HEK293 (cell line): ENCODE results near the gene ERLEC1.
"Not testable (repeated sequence)": the region's sequence is repeated elsewhere in the genome, so short reads cannot be mapped to it uniquely, and the experiment has no call there.

ENCODE experiments used
- CTCF ChIA-PET: fragments of 350-600 bp; formaldehyde crosslinking; extraction: SDS; loops from one replicate; lab custom pipeline; 2021; ENCODE audit warnings: antibody characterized with exemption; lab: Yijun Ruan, JAX
- POLR2A ChIA-PET: fragments of 300-600 bp; formaldehyde crosslinking; extraction: SDS; loops from one replicate; lab custom pipeline; 2020; ENCODE audit warnings: antibody characterized with exemption, inconsistent platforms; lab: Yijun Ruan, JAX
- H3K27ac ChIP-seq: fragments of 200-500 bp; sonication (Bioruptor generic); 2 replicates; pipeline ENCODE4 v1.5.1; 2014; ENCODE audit warnings: low read depth, low read length, control low read depth, inconsistent platforms; ENCODE audit errors: extremely low read depth
- H3K36me3 ChIP-seq, 2 experiments: fragments of 200-500 bp in 1 of 2; sonication (Bioruptor generic) in 1 of 2; 1 replicate in 1 of 2; 2 replicates in 1 of 2; pipeline ENCODE4 v1.5.1; 2014 to 2017; ENCODE audit warnings: inconsistent platforms in 2 of 2, low read length in 2 of 2; ENCODE audit not compliant: control insufficient read depth in 2 of 2, insufficient read depth in 1 of 2
- H3K4me1 ChIP-seq: fragments of 200-500 bp; sonication (Bioruptor generic); 2 replicates; pipeline ENCODE4 v1.5.1; 2014; ENCODE audit warnings: mild to moderate bottlenecking, low read length, inconsistent platforms; ENCODE audit not compliant: control insufficient read depth, insufficient read depth
- H3K4me3 ChIP-seq: 2 replicates; pipeline ENCODE4 v1.5.1; 2011; ENCODE audit warnings: low read depth, mild to moderate bottlenecking, control low read depth, low read length, moderate library complexity
- H3K9me3 ChIP-seq: fragments of 200-500 bp; sonication (Bioruptor generic); 2 replicates; pipeline ENCODE4 v1.5.1; 2014; ENCODE audit warnings: low read depth, low read length, inconsistent platforms; ENCODE audit not compliant: control insufficient read depth, insufficient read depth
- ELK4 ChIP-seq: IDR thresholded peaks from 2 replicates; pipeline ENCODE4 v1.6.1; 2011; ENCODE audit warnings: mild to moderate bottlenecking, low read depth, low read length, borderline replicate concordance
- OVOL3 ChIP-seq: fragments of 450-650 bp; formaldehyde crosslinking; IDR thresholded peaks from 2 replicates; pipeline ENCODE4 v1.5.1; 2016; ENCODE audit warnings: missing biosample characterization, missing genetic modification characterization
- PRDM6 ChIP-seq: fragments of 450-650 bp; formaldehyde crosslinking; IDR thresholded peaks from 2 replicates; pipeline ENCODE4 v1.5.1; 2017; ENCODE audit warnings: missing biosample characterization, missing genetic modification characterization
- ZNF140 ChIP-seq: fragments of 450-650 bp; formaldehyde crosslinking; IDR thresholded peaks from 2 replicates; pipeline ENCODE4 v1.5.1; 2016; ENCODE audit warnings: missing biosample characterization, missing genetic modification characterization
- ZNF18 ChIP-seq: fragments of 450-650 bp; formaldehyde crosslinking; IDR thresholded peaks from 2 replicates; pipeline ENCODE4 v1.5.1; 2016; ENCODE audit warnings: missing biosample characterization, missing genetic modification characterization
- ZNF362 ChIP-seq: fragments of 450-650 bp; formaldehyde crosslinking; IDR thresholded peaks from 2 replicates; pipeline ENCODE4 v1.5.1; 2016; ENCODE audit warnings: missing biosample characterization, missing genetic modification characterization
- ZNF426 ChIP-seq: fragments of 450-650 bp; formaldehyde crosslinking; IDR thresholded peaks from 2 replicates; pipeline ENCODE4 v1.5.1; 2017; ENCODE audit warnings: missing biosample characterization, missing genetic modification characterization, mild to moderate bottlenecking, inconsistent platforms, moderate library complexity
- ZSCAN16 ChIP-seq: fragments of 450-650 bp; formaldehyde crosslinking; IDR thresholded peaks from 2 replicates; pipeline ENCODE4 v1.5.1; 2016; ENCODE audit warnings: missing biosample characterization, missing genetic modification characterization
- ZSCAN5A ChIP-seq: fragments of 450-650 bp; formaldehyde crosslinking; IDR thresholded peaks from 2 replicates; pipeline ENCODE4 v1.5.1; 2016; ENCODE audit warnings: missing biosample characterization, missing genetic modification characterization

The ERLEC1 gene

GRCh38 chr2:53829273-53829979, 42.6 kb downstream of the ERLEC1 start:
- CTCF ChIA-PET: interaction anchor here (0.6 kb wide), 1 partner anchor 89 kb away, joined by 4 read pairs; no protein-coding TSS in a partner anchor
- H3K9me3 ChIP-seq: no peaks in the 10 kb centered on the region
- H3K4me3 ChIP-seq: no peak overlapping the region
- POLR2A ChIA-PET: no interaction called here
- H3K36me3 ChIP-seq: no peaks in the 10 kb centered on the region; a peak in 1 of 3 replicates
- H3K4me1 ChIP-seq: no peaks in the 10 kb centered on the region
- no peak overlapping the region for H3K27ac ChIP-seq
- TF ChIP-seq ZSCAN5A (tag by site-specific recombination) (no peak), ZNF140 (no peak)

- H3K4me3 ChIP-seq, POLR2A ChIA-PET, H3K27ac ChIP-seq, H3K36me3 ChIP-seq, H3K9me3 ChIP-seq, H3K4me1 ChIP-seq: not testable (repeated sequence)
- CTCF ChIA-PET: interaction anchor here (0.6 kb wide), 1 partner anchor 90 kb away, joined by 4 read pairs; no protein-coding TSS in a partner anchor
Observed at GRCh38 chr2:53829980-53830290, 43.1 kb downstream of the ERLEC1 start.

- Histone ChIP-seq H3K4me1 (no peaks in the 10 kb centered on the region), H3K9me3 (no peaks in the 10 kb centered on the region), H3K4me3 (no peak overlapping the region), H3K27ac (no peak overlapping the region), H3K36me3 (no peaks in the 10 kb centered on the region)
- TF ChIP-seq ELK4 (no peak), OVOL3 (tag by site-specific recombination) (no peak), ZNF426 (tag by site-specific recombination) (no peak), PRDM6 (tag by site-specific recombination) (no peak), ZNF18 (tag by site-specific recombination) (no peak), ZNF362 (tag by site-specific recombination) (no peak), ZSCAN16 (tag by site-specific recombination) (no peak)
- ChIA-PET CTCF (no interaction called here), POLR2A (no interaction called here)
Observed at GRCh38 chr2:53840580-53840979, 53.7 kb downstream of the ERLEC1 start.

- H3K36me3 ChIP-seq, H3K4me1 ChIP-seq, CTCF ChIA-PET, H3K27ac ChIP-seq, H3K9me3 ChIP-seq, H3K4me3 ChIP-seq: not testable (repeated sequence)
- POLR2A ChIA-PET: interaction anchor here (0.7 kb wide), 1 partner anchor 36 kb away, joined by 5 read pairs; no protein-coding TSS in a partner anchor
Observed at GRCh38 chr2:53841651-53842050, 54.8 kb downstream of the ERLEC1 start.
